Measurements from ENCODE around the gene MLXIPL.
A peak's percentile ranks its signal among the peaks of the same experiment; 100 is the strongest.
"Not testable (repeated sequence)": the region's sequence is repeated elsewhere in the genome, so short reads cannot be mapped to it uniquely, and the experiment has no call there.

MLXIPL gene

DNA sequence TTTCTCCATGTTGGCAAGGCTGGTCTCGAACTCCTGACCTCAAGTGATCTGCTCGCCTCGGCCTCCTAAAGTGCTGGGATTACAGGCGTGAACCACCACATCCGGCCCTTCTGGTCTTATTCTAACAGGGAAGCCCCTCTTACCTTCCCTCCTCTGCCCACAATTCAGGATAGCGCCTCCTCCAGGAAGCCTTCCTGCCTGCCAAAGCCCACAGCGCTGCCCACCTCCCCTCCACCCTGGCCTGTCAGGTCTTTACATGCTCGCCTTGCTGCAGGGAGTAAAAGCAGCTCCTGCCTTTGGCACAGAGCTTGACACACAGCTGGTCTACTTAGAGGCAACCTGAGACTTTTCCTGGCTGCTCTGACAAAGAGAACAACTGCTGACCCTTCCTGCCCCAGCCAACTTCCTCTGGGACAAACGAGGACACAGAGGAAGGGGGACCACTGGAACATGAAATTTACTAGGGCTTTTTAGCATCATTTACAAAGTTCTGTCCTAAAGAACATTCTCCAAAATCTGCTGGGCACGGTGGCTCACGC is 13.2 kb downstream of the MLXIPL start:
- no peak for DNase-seq (ENCODE audit: low spot score)

DNA sequence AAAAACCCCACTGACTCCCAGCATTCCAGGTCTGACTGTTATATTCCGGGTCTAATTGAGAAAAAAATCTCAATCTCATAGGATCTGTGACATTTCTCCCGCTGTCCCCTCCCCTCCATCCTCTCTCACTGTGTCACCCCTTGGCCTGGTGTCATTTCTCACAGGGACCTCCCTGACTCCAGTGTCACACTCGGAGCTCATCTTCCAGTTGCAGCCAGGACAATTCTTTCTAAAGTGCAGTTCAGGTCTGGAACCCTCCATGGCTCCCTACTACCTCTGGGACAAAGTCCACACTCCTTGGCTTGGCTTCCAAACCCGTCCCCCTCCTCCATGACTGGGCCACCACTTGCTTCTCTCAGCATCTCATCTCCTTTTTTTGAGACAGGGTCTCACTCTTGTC is 14.2 kb downstream of the MLXIPL start:
- DNase-seq (ENCODE audit: low spot score), result no peak

DNA sequence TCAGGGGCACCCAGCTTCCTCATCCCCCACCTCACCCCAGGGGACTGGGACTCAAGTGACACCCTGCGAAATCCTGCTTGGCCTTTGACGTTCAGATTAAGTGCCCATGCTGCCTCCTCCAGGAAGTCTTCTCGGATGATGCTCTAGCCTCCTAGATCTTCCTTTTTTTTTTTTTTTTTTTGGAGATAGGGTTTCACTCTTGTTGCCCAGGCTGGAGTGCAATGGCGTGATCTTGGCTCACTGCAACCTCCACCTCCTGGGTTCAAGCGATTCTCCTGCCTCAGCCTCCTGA is 16.7 kb downstream of the MLXIPL start:
- not testable (repeated sequence) for DNase-seq (ENCODE audit: low spot score)

DNA sequence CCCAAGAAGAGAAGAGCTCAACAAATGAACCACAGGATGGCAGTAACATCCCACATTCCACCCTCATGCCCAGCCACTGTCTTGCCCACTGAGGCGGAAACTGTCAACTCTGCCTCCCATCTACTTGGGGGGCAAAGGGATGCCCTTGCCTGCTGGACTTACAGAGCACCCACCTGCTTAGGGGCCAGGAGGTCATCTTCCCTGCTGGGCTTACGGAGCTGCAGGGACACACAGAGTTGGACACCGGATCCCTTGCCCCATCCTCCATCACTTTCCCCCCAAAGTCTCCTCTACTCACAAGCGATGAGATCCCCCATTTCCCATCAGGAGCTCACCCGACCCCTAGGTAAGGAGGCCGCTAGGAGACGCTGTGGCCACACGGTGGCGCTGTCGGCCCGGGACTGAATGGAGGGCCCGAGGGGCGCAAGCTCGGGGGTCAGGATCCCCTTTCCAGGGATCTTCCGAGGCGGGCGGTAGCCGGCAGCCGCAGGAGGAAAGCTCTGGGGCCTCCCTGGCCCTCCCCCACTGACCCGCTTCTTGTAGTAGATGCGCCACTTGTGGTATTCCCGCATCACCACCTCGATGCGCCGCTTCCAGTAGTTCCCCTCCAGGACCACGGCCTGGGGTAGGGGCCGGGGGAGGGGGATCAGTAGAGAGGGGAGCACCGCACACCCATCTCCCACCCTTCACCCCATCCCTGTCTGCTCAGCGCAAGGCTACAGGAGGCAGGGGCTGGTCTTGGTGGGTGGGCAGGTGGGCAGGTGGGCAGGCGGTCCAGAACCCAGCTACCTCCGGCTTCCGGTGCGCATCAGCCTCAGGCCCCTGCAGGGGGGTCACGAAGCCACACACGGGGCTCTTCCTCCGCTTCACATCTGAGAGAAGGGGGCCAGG is 17.3 kb downstream of the MLXIPL start:
- DNase-seq (ENCODE audit: low spot score), result peak; percentile 61

DNA sequence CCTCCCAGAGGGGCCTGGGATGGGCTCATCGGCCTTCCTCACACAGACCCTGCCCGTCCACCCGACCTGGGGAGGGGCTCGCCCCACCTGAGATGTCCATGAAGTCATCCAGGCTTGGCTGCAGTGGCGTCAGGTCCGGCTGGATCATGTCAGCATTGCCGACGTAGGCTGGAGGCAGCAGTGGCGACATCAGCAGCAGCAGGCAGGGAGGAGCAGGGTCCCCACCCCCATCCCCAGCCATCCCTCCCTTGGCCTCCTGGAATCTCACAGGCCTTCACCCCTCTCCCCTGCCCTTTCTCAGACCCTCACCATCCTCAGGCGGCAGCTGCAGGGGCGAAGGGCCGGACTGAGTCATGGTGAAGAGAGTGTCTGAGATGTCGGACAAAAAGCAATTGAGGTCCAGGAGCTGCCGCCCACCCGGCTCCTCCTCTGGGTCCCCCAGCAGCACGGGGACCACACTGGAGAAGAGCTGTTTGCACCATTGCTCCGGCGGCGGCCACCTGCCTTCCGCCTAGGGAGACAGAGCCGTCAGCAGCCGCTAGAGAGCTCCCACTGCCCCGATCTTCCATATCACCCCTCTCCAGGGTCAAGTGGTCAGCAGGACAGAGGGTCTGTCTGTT is 18.6 kb downstream of the MLXIPL start:
- no peak for DNase-seq (ENCODE audit: low spot score)

DNA sequence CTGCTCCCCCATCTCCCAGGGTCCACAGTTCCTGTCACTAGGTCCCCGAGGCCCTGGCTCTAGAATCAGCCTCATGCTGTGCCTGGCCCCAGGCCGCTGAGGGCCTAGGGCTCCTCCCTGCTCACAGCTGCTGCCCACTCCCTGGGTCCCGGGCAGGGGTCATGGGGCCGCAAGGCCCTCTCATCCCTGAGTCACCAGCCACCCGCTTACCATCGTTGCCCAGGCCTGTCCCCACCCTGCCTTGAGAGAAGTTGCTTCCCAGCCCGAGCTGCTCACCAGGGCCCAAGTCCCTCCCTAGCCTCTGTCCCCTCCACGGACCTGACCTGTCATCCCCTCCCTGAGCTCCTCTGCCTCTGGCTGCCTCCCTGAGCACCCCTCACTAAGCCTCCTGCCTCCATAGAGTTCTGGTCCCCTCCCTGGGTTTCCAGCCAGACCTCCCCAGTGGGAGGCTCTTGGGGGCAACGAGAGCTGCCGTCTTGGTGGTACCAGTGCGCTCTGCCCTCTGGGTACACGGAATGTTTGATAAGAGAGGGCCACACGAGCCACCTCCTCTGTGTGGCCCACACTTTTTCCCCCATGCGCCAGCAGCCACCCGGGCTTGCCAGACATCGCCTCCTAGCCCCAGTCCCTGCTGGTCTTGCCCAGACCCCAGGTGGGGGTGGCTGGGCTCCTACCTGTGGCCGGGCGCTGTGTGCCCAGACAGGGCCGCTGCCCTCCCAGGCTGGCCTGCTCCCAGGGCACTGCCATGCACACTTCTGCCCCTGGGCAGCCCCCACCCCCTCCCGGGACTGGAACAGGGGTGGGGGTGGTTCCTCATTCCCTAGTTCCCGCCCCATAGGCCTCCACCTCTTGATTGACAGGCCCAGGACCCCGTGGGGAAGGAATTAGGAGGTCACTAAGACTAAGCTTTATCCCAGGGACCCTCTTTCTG is 21.3 kb downstream of the MLXIPL start:
- no peak for DNase-seq (ENCODE audit: low spot score)

DNA sequence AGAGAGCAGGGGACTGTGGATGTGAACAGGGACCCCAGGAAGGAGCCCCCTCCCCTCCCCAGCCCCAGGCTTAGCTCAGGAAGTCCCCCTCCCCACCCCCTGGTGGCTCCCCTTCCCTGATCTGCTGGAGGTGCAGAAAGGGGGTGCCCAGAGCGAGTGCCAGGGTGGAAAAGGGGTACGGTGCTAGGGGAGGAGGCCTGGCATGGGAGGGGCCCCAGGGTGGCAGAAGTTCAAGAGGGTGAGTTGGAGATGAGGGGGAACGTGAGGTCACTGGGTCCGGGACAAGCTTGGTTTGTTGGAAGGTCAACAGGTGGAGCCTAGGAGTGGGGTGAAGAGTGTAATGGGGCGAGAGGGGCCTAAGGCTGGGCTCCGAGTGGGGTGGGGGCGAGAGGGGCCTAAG is 24.4 kb downstream of the MLXIPL start:
- no peak for DNase-seq (ENCODE audit: low spot score)

DNA sequence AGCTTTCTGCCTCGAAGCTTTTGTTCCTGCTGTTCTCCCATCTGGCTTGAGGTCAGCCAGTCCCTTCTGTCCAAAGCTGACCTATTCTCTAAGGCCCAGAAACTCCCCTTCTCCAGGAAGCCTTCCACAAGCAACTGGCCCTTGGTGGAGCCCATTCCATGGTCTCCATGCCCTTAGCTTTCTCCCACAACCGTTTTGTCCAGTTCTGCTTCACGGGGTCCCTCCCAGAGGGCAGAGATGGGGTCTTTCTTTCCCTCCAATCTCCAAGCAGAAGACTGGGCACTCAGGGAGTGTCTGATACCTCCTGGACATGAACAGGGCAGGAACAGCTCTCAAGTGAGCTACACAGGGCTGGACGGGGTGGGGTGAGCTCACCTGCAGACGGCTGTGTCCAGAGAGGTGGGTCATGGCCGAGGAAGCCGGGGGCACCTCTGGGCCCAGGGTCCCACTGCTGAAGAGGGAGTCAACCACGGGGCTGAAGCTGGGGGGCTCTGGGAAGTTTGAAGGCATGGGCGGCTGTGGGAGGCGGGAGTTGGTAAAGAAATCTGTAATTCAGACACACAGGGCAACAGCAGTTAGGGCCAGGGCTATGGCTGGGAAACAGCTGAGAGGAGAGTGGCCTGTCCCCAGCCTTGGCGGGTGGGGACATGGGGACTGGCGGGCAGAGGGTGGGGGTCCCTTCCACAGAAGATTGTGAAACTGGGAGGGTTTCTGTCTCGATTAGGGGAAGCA is 25.0 kb downstream of the MLXIPL start:
- DNase-seq (ENCODE audit: low spot score), result no peak

DNA sequence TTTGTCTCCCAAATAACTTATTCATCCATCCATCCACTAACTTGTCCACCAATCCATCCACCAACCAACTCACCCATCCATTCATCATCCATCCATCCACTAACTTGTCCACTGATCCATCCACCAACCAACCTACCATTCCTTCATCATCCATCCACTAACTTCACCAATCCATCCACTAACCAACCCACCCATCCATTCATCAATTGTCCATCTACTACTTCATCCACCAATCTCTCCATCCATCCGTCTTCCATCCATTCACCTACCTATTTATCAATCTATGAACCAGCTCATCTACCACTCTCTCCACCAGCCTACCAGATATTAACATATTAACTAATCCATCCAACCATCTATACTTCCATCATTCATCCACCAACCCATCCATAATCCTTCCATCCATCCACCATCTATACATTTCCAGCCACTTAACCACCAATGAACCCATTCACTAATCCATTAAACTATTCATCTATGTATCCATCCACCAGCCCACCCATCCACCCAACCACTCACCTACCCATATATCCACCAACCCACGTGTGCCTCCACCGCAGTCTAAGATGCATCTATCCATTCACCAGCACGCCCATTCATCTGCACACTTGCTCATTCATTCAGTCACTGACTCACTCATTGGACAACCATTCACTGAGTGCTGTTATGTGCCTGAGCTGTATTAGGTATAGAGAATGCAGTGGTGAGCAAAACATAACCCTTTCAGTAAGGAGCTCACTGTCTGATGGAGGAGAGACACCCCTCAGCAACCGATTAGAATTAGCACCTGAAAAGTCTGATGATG is 26.1 kb downstream of the MLXIPL start:
- no peak for DNase-seq (ENCODE audit: low spot score)

DNA sequence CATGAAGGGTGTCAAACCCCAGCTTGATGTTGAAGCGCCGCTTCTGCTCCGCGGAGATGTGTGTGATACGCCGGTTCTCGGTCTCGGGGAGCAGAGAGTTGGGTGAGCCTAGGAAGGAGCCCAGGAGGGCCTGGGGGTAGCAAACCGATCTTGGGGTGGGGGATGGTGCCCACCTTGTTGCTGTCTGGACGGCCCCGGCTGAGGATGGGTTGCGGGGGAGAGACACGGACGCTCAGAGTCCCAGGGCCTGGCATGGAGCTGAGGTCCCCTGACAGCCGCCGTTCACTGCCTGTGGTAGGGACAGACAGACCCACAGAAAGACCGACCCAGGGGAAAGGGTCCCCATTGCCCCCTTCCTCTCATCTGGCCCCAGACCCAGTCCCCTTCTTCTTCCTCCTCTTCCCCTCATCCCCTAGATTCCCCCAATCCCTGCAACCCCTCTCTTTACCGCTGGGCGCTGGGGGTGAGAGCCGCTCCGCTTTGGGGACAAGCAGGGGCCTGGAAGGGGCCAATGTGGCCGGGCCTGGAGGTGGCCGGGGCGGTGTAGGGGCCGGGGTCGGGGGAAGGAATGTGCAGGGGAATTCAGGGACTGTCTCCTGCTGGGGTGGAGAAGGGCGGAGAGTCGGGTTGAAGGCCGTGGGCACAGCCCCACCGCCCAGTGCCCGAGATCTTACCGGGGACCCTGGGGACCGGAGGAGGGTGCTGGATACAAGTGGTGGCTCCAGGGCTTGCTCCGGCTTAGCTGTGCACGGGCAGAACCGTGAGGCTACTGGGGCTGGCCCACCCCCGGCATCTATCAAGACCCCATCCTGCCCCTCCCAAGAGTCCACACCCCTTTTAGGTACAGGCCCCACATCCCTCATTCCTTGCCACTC is 27.9 kb downstream of the MLXIPL start:
- no peak for DNase-seq (ENCODE audit: low spot score)

DNA sequence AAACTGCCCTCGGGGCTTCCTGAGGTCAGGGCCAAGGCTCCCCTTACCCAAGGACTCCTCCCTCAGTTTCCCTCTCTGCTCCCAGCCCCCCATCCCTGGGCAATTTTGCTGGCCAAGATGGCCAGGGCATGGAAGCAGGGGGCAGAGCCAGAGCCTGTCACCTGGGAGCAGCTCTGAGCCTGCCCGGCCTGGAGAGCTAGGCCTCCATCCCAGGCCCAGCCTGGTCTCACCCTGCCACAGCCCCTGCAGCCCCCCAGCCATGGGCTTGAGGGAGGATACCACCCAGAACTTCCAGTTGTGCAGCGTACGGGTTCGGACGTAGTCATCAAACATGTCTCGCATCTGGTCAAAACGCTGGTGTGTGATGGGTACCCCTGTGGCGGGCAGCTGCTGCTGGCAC is 29.0 kb downstream of the MLXIPL start:
- no peak for DNase-seq (ENCODE audit: low spot score)

DNA sequence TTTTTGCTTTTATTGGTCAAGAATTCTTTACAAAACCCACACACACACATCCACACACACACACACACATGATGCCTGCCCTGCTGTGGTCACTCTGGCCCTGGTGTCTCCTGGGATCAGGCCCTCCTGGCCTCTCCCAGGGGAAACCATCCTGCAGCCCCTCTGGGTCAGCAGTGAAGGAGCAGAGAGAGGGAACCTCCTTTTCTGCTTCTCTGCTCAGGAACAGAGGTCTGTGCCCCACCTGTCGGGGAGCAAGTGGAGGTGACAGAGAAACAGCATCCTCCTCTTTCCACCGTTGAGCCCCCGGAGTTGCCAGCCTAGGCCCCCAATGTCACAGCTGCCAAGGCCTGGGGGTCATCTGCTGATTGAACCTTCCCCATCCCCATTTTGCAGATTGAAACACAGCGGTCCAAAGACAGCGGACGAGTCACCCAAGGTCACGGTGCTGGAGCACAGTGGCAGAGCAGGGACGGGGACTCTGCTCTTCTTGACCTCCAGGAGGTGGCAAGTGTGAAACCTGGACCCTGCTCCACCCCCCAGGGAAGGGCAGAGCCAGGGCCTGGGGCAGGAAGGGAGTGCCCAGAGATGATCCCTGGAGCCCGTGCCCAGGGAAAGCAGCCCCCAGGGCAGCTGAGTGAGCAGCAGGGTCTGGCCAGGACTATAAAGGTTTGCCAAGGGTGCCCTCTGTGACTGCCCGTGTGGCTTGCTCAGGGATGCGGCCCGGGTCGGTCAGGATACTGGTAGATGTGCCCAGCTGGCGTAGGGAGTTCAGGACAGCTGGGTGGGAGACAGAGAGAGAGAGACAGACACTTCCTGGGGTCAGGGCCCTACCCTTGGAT is 30.9 kb downstream of the MLXIPL start:
- DNase-seq (ENCODE audit: low spot score), result no peak

DNA sequence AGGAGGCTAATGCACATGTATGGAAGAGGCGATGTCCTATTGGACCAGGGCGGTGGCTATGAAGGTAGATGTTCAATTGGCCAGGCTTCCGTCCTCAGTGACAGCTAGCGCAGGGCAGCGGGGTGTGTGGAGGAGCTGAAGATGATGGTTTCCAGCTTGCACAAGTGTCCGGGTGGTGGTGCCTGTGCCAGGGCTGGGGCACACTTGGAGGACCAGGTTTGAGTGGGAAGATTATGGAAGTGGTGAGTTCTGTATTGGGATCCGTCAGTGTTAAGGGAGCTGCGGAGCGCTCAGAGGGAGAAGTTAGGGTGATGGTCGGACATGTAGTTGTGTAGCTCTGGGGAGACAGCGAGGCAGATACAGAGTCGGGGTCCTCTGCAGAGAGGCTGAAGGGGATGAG is 37.4 kb downstream of the MLXIPL start:
- DNase-seq (ENCODE audit: low spot score), result no peak

DNA sequence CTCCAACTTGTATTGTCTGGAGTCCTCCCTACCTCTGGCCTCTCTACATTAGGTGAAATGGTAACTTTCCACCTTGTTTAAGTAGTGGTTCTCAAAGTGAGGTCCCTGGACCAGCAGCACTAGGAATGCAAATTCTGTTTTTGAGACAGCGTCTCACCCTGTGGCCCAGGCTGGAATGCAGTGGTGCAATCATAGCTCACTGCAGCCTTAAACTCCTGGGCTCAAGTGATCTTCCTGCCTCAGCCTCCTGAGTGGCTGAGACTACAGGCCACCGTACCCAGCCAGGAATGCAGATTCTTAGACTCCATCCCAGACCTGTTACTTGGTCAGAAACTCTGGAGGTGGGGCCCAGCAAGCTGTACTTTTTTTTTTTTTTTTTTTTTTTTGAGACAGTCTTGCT is 39.1 kb downstream of the MLXIPL start:
- no peak for DNase-seq (ENCODE audit: low spot score)

DNA sequence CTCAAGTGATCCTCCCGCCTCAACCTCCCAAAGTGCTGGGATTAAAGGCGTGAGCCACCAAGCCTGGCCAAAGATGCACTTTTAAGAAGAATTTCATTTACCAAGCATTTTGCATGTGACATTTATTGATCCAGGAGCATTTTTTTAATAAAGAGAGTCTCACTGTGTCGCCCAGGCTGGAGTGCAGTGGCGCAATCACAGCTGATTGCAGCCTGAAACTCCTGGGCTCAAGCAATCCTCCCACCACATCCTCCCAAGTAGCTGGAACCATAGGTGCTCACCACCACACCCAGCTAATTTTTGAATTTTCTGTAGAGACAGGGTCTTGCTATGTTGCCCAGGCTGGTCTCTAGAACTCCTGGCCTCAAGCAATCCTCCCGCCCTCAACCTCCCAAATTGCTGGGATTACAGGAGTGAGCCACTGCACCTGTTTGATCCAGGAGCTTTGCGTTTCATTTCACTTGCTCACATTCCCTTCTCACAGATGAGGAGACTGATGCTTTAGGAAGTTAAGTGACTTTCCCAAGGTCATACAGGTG is 41.6 kb downstream of the MLXIPL start:
- DNase-seq (ENCODE audit: low spot score), result no peak

DNA sequence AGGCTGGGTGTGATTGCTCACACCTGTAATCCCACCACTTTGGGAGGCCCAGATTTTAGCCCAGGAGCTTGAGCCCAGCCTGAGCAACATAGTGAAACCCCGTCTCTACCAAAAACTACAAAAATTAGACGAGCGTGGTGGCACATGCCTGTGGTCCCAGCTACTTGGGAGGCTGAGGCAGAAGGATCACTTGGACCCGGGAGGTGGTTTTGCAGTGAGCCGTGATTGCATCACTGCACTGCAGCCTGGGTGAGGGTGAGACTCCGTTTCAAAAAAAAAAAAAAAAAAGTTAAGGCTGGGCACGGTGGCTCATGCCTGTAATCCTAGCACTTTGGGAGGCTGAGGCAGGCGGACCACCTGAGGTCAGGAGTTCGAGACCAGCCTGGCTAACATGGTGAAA is 43.3 kb downstream of the MLXIPL start:
- not testable (repeated sequence) for DNase-seq (ENCODE audit: low spot score)

DNA sequence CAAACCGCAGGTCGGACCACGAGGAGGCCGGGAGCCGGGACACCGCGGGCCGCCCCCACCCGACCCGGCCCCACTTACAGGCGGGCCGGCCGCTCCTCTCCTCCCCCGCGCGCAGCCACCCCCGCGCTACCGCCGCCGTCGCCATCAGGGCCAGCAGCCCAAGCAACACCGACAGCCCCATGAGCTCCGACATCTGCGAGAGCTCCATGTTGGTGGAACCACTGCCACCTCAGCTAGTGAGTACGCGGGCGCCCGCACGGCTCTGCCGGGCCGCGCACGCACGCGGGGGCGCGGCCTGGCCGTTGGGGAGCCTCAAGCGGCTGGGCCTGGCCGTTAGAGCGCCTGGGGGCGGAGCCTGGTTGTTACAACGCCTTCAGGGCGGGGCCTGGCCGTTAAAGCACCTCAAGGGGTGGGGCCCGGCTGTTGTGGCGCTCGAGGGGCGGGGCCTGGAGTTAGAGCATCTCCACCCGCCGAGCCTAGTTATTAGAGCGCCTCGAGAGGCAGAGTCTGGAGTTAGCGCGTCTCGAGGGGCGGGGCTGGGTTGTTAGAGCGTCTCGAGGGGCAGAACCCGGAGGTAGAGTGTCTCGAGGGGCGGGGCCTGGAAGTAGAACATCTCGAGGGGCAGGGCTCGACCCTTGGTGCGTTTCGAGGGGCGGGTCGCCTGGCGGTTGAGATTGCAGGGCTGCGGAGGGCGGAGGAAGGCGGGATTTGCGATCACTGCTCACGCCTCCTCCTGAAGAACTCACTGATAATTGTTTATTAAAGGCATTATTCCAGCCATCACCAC is 45.8 kb downstream of the MLXIPL start, which contains the start of gene TBL2:
TBL2 (minus strand) TSS at position 238 of the 787 bp plus-strand sequence; CDS start at position 208, 30 bp downstream.
- DNase-seq (ENCODE audit: low spot score), result peak; percentile 98

Measured in CD4-positive, alpha-beta T cell treated with Interleukin-2 at 100 ng/mL for 4 hours (primary cell).